ENCODE measurements around the gene MYH6.
"Not testable (repeated sequence)": the region's sequence is repeated elsewhere in the genome, so short reads cannot be mapped to it uniquely, and the experiment has no call there.

Gene MYH6

GRCh38 chr14:23399591-23399990, 8.5 kb downstream of the MYH6 start:
- in situ Hi-C loops (cut with MboI; ENCODE audit: low sequenced_read_pairs) = no loop called here

DNA sequence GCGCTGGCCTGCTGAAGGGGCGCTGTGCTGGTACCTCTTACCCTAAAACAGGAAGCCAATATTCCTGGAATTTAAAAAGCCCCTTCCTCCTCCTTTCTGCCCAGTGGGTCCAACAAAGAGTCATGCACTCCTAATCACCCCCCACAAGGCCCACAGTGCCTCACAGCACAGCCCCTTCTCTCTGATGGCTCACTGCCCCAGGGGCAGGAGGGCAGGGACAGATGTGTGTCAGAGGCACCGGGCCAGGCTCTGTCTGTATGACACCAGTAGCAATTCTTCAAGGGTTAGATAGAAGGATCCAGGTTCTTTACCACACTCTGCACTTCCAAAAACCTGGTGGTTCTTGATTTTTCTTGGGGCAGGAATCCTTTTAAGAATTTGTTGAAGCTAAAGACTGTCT, 8.9 kb downstream of the MYH6 start:
- in situ Hi-C loops (cut with MboI; ENCODE audit: low sequenced_read_pairs) = no loop called here

DNA sequence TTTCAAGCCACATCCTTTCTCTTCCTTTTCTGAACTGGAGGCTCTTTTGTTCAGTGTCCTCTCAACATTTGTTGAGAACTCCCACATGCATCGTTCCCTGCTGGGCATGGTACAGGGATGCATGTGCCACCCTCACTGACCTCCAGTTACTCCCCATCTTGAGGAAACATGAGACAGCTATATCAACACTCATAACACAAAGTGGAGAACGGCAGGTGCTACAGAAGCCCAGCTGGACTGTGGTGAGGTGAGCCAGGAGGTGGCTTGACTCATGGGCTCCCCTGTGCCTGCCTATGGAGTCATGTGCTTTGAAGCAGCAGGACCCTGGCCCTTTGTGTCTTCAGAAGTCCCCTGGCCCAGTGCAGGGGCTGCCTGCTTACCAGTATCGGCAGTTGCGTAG, 9.7 kb downstream of the MYH6 start:
- in situ Hi-C loops (cut with MboI; ENCODE audit: low sequenced_read_pairs) = no loop called here

DNA sequence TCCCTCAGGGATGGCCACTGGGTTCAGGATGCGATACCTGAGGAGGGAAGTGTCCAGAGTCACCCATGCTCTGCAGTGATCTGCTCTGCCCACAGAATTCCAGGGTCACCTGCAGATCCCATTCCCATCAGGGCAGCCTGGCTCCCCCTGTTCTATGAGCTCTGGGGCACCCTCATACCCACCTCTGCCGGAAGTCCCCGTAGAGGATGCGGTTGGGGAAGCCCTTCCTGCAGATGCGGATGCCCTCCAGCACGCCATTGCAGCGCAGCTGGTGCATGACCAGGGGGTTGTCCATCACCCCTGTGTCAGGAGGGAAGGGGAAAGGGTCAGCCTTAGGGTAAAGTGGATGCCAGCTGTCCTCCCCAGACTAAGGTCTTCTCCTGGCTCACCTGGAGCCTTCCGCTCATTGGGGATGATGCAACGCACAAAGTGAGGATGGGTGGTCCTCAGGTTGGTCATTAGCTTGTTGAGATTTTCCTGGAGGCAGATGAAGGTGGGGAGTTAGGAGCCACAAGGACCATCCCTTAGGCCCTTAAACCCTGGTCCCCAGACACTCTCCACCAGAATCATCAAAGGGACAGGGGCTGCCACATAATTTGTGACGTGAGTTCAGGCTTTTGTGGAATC, 11.2 kb downstream of the MYH6 start:
- in situ Hi-C loops (cut with MboI; ENCODE audit: low sequenced_read_pairs) = no loop called here

- in situ Hi-C loops (cut with MboI; ENCODE audit: low sequenced_read_pairs) = no loop called here
These were observed 11.9 kb downstream of the MYH6 start for GRCh38 chr14:23396126-23396525.

GRCh38 chr14:23392613-23393012, 15.5 kb downstream of the MYH6 start:
- in situ Hi-C loops (cut with MboI; ENCODE audit: low sequenced_read_pairs) = no loop called here

- in situ Hi-C loops (cut with MboI; ENCODE audit: low sequenced_read_pairs) = not testable (repeated sequence)
These were observed 18.2 kb downstream of the MYH6 start for GRCh38 chr14:23389871-23390270.

DNA sequence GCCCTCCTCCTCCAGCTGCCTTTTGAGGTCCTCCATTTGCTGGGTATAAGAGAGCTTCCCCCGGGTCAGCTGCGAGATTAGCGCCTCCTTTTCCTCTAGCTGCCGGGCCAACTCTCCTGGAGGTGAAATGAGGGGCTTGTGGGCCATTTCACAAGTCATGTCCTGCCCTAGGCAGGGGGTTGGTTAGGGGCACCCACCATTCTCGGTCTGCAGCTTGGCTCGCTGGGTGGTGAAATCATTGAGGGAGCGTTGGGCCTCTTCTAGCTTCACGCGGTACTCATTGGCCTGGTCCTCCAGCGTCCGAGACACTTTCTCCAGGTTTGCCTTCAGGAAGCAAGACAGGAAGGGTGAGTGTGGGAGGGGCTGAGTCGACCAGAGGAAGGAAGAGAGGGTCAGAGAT, 18.7 kb downstream of the MYH6 start:
- in situ Hi-C loops (cut with MboI; ENCODE audit: low sequenced_read_pairs) = no loop called here

DNA sequence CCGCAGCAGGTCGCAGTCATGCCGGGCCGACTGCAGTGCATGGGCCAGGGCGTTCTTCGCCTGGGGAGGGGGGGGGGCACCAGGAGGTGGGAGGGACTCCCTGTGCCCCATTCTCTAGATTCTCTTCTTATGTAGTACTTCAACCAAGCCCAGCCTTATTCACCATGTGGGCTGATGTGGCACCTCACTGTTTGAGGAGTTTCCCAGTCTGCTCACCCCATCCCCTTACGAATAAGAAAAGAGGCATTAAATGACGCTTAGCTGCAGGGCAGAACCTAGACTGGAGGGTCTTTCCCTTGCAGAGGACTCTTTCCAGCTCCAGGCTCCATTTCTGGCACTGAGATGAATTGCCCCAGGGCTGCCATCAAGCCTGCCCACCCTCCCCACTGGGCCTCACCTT, 19.1 kb downstream of the MYH6 start:
- in situ Hi-C loops (cut with MboI; ENCODE audit: low sequenced_read_pairs) = no loop called here

DNA sequence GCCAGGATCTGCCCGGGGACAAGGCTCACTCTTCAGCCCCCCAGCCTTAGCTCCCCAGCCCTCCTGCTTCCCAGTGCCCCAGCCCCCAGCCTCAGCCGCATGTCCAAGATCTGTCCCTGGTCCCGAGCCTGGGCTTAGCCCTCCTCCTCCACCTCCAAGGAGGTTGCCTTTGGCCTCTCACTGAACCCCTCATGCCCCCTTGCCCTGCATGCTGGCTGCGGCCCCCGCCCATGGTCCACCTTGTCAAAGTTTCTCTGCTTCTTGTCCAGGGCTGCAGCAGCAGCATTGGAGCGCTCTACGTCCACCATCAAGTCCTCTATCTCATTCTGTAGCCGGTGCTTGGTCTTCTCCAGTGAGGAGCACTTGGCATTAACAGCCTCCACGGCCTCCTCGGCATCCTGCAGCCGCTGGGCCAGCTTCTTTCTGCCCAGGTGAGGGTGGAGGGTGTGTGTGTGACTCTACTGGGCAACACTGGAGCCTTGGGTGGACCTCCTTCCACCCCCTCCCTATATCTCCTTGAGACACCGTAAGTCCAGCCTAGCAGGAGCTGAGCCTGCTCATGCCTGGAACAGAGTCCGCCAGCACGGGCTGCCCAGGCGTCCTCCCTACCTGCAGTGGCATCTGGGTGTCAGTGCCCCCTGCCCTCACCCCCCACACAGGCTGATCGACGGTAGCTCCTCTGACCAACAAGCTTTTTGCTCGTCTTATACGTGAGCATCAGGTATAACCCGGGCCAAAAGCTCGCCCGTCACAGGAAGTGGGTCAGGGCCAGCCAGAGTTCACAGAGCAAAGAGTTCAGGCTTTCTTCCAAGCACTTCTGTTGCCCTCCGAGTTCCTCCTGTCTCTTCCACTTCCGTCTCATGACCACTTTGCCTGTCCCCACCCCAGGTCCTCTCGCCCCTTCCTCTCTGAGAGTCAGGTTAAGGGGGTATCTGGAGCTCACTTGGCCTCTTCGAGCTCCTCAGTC, 19.9 kb downstream of the MYH6 start:
- in situ Hi-C loops (cut with MboI; ENCODE audit: low sequenced_read_pairs) = no loop called here

GRCh38 chr14:23386999-23387398, 21.1 kb downstream of the MYH6 start:
- in situ Hi-C loops (cut with MboI; ENCODE audit: low sequenced_read_pairs) = no loop called here

DNA sequence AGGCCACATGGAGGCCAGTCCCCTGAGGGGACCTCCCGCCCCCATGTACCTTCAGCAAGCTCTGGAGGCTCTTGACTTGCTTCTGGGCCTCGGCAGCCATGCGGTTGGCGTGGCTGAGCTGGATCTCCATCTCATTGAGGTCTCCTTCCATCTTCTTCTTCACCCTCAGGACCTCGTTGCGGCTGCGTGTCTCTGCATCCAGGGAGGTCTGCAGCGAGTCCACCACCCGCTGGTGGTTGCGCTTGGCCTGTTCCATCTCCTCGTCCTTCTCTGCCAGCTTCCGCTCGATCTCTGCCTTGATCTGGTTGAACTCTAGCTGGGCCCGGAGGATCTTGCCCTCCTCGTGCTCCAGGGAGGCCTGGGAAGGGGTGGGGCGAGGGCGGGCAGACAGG, 21.8 kb downstream of the MYH6 start:
- in situ Hi-C loops (cut with MboI; ENCODE audit: low sequenced_read_pairs) = not testable (repeated sequence)

GRCh38 chr14:23385642-23386265, 22.3 kb downstream of the MYH6 start:
- in situ Hi-C loops (cut with MboI; ENCODE audit: low sequenced_read_pairs) = no loop called here

- in situ Hi-C loops (cut with MboI; ENCODE audit: low sequenced_read_pairs) = no loop called here
These were observed 22.8 kb downstream of the MYH6 start for GRCh38 chr14:23385244-23385641.

GRCh38 chr14:23384364-23385080, 23.6 kb downstream of the MYH6 start:
- in situ Hi-C loops (cut with MboI; ENCODE audit: low sequenced_read_pairs) = no loop called here

DNA sequence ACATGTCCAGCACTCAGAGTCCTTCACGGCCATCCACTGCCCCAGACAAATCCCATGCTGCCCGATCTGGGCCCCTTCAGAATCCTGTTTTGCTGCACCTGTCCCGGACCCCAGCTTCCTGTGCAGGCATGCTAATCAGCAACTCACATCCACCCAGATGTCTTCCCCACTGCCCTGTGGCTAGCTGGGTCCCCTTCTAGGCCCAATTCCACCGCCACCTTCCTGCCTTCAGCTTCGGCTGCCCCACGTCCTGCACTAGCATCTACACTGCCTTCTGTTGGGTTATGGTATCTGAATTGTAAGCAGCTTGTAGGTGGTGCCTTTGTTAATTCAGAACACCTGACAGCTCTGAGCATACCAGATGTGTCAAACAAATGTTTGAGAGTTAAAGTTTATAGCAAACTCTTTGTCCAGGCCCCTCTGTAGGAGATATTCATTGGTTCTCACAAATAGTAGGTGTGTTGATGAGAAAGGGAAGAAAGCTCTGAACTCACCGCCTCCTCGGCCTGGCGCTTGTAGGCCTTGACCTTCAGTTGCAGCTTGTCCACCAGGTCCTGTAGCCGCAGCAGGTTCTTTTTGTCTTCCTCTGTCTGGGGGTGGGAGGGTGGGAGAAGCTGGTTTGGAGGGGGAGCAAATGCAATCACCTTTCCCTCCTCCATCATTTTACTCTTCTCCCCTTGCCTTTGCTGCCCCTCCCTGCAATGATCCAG, 25.2 kb downstream of the MYH6 start:
- in situ Hi-C loops (cut with MboI; ENCODE audit: low sequenced_read_pairs) = no loop called here

DNA sequence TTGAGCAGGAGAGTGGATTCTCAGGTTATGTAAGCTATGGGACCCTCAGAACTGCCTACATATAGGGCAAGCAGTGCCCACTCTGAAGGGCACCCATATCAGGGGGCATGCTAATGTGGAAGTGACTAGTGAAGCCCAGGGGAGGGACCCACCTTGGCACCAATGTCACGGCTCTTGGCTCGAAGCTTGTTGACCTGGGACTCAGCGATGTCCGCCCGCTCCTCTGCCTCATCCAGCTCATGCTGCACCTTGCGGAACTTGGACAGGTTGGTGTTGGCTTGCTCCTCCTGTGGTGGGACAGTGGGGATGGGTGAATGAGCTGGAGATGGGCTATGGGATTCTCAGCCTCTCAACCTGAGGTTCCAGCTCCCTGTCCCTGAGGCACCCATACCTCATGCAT, 25.8 kb downstream of the MYH6 start:
- in situ Hi-C loops (cut with MboI; ENCODE audit: low sequenced_read_pairs) = no loop called here

- in situ Hi-C loops (cut with MboI; ENCODE audit: low sequenced_read_pairs) = no loop called here
These were observed 26.2 kb downstream of the MYH6 start for GRCh38 chr14:23381871-23382270.

- in situ Hi-C loops (cut with MboI; ENCODE audit: low sequenced_read_pairs) = no loop called here
These were observed 27.1 kb downstream of the MYH6 start for GRCh38 chr14:23380976-23381375.

GRCh38 chr14:23380197-23380914, 27.7 kb downstream of the MYH6 start:
- in situ Hi-C loops (cut with MboI; ENCODE audit: low sequenced_read_pairs) = no loop called here

Data from HL-60/S4 (cell line).